Subcutaneous adipose tissue (tissue), 4 donors: ENCODE data around the gene DLD. TPM values are rescaled to one million over a fixed set of nuclear protein-coding genes. Genes with fewer than 3 reads are reported as not detected.

Experiments
- total RNA-seq, 4 donors: library from RNA; depleted of rRNA; stranded (reverse); fragments of >200 nt; gene quantifications; one replicate each; pipeline ENCODE4 v1.1.0, GENCODE V29; 2016
- TF ChIP-seq, protein P1 (sequence below): fragments of 450-650 bp; IDR thresholded peaks from one replicate; pipeline ENCODE4 v1.5.1; 2016; ENCODE audit warnings: low read depth, mild to moderate bottlenecking, control low read depth, antibody characterized with exemption, moderate library complexity

DLD gene
- total RNA-seq, 4 donors from 2014 or later: 74.0 to 116 (median 100.0) TPM

DNA sequence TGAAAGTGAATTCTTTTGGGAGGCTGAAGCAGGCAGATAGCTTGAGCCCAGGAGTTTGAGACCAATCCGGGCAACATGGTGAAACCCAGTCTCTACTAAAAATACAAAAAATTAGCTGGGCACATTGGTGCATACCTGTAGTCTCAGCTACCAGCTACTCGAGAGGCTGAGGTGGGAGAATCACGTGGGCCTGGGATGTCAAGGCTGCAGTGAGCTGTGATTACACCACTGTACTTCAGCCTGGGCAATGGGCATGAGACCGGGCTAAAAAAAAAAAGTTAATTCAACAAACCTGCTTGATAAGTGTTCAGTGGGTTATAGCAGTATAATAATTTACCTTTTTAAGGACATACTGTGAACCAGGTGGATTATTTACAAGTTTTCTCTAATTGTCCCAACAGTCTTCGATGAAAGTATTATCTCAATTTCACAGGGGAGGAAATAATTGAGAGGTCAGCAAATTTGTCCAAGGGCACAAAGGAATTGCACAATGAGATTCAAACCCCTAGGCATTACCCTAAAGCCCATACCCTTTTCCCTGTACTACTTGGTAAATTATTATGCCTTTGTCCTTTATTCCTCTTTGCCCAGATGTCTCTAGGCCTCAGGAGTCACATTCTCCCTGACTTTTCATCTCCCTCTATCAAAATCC is 13.1 kb upstream of the DLD start:
- TF ChIP-seq, protein P1, sequence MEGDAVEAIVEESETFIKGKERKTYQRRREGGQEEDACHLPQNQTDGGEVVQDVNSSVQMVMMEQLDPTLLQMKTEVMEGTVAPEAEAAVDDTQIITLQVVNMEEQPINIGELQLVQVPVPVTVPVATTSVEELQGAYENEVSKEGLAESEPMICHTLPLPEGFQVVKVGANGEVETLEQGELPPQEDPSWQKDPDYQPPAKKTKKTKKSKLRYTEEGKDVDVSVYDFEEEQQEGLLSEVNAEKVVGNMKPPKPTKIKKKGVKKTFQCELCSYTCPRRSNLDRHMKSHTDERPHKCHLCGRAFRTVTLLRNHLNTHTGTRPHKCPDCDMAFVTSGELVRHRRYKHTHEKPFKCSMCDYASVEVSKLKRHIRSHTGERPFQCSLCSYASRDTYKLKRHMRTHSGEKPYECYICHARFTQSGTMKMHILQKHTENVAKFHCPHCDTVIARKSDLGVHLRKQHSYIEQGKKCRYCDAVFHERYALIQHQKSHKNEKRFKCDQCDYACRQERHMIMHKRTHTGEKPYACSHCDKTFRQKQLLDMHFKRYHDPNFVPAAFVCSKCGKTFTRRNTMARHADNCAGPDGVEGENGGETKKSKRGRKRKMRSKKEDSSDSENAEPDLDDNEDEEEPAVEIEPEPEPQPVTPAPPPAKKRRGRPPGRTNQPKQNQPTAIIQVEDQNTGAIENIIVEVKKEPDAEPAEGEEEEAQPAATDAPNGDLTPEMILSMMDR: no peak

DNA sequence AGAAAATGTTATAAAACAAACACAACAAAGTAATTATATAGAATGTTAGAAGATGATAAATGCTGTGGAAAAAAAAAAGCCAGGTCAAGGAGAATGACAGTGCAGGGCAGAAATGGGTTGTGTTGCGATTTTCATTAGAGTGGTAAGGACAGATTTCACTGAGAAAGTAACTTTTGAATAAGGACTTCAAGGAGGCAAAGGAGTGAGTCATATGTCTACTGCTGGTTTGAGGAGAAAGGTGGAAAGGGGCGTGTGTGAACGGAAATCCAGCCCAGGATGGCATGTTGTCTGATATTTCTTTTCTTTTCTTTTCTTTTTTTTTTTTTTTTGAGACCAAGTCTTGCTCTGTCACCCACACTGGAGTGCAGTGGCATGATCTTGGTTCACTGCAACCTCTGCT is 12.3 kb upstream of the DLD start:
- TF ChIP-seq, protein P1: no peak

DNA sequence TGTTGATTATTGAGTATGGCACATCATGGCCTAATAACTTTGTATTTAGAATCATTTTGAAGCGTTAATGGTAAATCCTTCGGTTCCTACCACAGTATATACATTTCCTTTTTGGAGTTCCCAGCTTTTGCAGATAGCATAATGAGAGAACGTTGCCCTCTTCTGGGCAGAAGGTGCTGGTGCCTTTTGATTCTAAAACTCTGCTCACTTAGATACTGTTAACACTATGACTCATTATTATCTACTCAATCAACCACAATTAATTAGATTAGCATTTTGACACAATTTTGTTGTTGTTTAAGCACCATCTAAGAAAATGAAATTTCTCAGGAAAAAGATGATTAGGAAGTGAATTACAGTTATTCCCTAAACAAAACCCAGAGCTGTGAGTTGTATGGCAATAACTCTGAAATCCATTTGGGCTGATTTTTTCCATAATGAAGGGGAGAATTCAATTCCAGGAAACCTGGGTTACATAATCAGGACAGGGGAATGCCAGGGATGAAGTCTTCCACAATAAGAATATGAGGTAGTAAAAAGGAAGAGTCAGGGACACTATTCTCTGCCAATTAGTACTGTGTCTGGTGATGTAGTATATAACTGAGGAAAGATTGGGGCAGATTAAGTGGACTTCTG is 11.5 kb upstream of the DLD start:
- TF ChIP-seq, protein P1: no peak

DNA sequence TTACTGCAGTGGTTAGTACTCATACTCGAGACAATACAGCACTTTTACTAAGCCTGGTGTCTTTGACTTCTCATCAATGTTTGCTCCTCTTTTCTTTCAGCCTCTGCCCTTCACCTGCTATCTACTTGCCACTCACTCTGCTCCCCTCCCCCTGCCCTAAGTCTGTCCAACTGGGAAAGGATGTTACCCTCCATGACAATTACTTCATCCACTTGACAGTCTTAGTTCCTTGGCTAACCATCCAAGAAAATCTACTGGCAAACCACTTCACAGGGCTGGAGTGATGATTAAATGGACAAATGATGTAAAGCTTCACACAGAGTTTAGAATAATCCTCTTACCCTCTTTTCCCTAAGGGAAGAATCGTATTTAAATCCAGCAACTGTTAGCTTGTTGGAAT is 8.2 kb upstream of the DLD start:
- TF ChIP-seq, protein P1: no peak

DNA sequence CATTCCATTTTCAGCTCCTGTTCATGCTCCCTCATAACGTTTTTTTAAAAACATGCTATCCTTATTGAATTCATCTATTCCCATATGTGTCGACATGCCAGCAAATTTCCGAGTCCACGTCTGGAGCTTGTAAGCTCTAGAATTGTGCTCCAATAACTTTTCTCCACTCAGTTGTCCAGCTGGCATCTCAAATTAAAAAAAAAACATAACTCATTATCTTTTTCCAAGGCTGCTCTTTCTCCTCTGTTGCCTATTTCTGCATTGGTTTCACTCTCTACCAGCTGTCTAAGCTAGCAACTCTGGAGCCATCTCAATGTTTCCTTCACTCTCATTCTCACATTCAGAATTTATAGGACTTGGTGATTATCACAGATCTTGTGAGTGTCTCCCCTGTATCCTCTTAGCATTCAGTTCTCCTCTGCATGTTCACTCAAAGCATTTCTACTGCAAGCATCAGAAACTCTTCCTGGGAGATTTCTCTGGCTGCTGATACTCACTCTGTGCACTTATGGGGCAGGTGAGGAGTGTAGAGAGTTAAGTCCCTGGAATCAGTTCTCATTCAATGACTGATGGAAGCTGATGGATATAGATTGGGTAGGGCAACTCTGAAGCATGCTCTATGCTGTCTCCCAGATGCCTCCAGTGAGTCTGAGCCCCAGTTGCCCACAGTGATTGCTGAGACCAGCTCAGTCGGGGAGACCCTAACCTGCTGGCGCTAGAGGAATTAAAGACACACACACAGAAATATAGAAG is 6.7 kb upstream of the DLD start:
- TF ChIP-seq, protein P1: no peak

DNA sequence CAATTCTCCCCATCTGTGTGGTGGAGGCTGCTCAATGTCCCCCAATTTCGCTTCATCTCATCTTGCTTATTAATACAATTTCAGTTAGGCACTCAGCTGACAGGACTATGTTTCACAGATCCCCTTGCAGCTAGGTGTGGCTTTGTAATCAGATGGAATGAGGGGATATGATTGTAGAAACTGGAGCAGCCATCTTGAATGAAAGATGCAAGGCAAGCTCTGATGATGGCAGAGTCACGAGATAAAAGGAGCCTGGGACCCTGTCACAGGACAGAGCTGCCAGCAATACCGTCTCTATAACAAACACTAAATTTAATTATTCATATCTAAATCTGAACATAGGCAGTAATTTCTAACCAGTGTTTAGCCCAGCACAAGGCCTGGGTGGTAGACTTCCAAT is 991 bp upstream of the DLD start:
- TF ChIP-seq, protein P1: no peak

DNA sequence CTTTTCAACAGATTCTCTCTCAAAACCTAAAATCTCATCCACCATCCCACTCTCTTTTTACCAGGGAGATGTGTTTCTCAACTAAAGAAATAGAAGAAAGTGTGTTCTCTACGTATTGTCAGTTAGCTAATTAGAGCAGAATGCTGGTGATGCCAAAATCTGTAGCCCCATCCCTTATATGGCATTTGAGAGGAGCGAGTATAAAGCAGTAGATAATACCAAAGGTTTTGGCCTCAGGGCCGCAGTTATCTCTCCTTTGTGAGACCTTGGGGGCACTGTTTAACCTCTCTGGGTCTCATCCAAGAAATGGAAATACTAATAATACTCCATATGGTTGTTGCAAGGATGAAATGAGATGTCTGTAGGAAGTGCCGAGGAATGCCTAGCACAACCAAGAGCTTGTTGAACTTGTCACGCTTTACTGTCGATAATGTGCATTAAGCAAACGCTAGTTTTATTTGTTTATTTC is 456 bp upstream of the DLD start:
- TF ChIP-seq, protein P1: no peak
